Fibroblast of lung (primary cell): Measurements from ENCODE around the gene COL4A1.

Experiments used
- EZH2 ChIP-seq: IDR thresholded peaks from 2 replicates; pipeline ENCODE4 v1.5.1; 2012; ENCODE audit warnings: low read length, control low read depth, mild to moderate bottlenecking; ENCODE audit errors: missing control alignments
- TF ChIP-seq, protein P1 (sequence below), 2 donors: IDR thresholded peaks in 1 of 2; conservative IDR thresholded peaks in 1 of 2; 1 replicate in 1 of 2; 2 replicates in 1 of 2; pipeline ENCODE4 v1.5.1; 2011 to 2012; ENCODE audit warnings: low read length in 2 of 2, control low read depth in 1 of 2, inconsistent platforms in 1 of 2, low read depth in 1 of 2, mild to moderate bottlenecking in 1 of 2

DNA sequence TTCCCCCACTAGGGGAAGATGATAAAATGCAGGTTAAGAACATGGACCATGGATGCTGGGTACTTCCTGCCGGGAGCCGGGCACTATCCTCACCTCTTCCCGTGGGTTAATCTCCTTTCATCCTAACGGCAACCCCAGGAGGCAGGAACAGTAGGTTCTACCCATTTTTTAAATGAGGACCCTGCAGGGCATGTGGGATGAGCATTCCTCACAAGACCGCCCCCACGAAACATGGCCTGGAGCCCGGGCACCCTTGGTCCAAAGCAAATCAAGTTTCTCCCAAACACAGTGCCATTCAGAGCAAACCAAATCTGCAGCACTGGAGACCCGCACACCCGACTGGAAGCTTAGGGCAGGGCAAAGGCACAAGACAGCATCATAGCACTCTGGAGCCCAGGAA lies 35.5 kb upstream of the COL4A1 start:
- TF ChIP-seq, protein P1, sequence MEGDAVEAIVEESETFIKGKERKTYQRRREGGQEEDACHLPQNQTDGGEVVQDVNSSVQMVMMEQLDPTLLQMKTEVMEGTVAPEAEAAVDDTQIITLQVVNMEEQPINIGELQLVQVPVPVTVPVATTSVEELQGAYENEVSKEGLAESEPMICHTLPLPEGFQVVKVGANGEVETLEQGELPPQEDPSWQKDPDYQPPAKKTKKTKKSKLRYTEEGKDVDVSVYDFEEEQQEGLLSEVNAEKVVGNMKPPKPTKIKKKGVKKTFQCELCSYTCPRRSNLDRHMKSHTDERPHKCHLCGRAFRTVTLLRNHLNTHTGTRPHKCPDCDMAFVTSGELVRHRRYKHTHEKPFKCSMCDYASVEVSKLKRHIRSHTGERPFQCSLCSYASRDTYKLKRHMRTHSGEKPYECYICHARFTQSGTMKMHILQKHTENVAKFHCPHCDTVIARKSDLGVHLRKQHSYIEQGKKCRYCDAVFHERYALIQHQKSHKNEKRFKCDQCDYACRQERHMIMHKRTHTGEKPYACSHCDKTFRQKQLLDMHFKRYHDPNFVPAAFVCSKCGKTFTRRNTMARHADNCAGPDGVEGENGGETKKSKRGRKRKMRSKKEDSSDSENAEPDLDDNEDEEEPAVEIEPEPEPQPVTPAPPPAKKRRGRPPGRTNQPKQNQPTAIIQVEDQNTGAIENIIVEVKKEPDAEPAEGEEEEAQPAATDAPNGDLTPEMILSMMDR (conservative IDR thresholded peaks at IDR 0.05 in 1 of 2, IDR thresholded peaks at IDR 0.05 in 1 of 2; ENCODE audit: low read depth in 1 of 2, low read length in 2 of 2) = no peak
- TF ChIP-seq EZH2 = no peak
